BLaER1 treated with 17β-estradiol and CSF1 and Interleukin-3, amounts not matched to agents 10 nM and 100 nM (cell line): ENCODE results near the gene SLC38A6.

ENCODE experiments used
- H3K27ac ChIP-seq, 11 experiments: shearing (Covaris generic); formaldehyde crosslinking; 2 replicates each; pipeline ENCODE4 v1.8.1; 2022
- H3K27me3 ChIP-seq, 11 experiments: shearing (Covaris generic); formaldehyde crosslinking; 2 replicates each; pipeline ENCODE4 v1.8.1; 2022
- H3K36me3 ChIP-seq, 11 experiments: shearing (Covaris generic); formaldehyde crosslinking; 2 replicates each; pipeline ENCODE4 v1.8.1; 2022
- H3K4me1 ChIP-seq, 10 experiments: shearing (Covaris generic); formaldehyde crosslinking; 2 replicates each; pipeline ENCODE4 v1.8.1; 2022
- H3K4me2 ChIP-seq, 11 experiments: shearing (Covaris generic); formaldehyde crosslinking; 2 replicates each; pipeline ENCODE4 v1.8.1; 2022
- H3K4me3 ChIP-seq, 10 experiments: shearing (Covaris generic); formaldehyde crosslinking; 2 replicates each; pipeline ENCODE4 v1.8.1; 2022
- H3K9ac ChIP-seq, 11 experiments: shearing (Covaris generic); formaldehyde crosslinking; 2 replicates each; pipeline ENCODE4 v1.8.1; 2022
- H3K9me3 ChIP-seq, 11 experiments: shearing (Covaris generic); formaldehyde crosslinking; replicated peaks in 1 of 11; 2 replicates each; pipeline ENCODE4 v1.8.1; 2022
- H4K20me1 ChIP-seq, 11 experiments: shearing (Covaris generic); formaldehyde crosslinking; 2 replicates each; pipeline ENCODE4 v1.8.1; 2022
- Cebpa-rat ChIP-seq, 11 experiments: shearing (Covaris generic); IDR thresholded peaks; 2 replicates each; pipeline ENCODE4 v1.8.1; 2022

Gene SLC38A6

GRCh38 chr14:60980811-60981632 is at the start of gene SLC38A6, which contains the start of gene TRMT5:
Gene SLC38A6, plus strand, starts transcription at chr14:60981245. Its CDS starts 33 bp downstream, at chr14:60981278.
Gene TRMT5, minus strand, starts transcription at chr14:60981079. Its CDS starts 106 bp downstream, at chr14:60980973.
- peaks cover 0 to 19% (median 15%) of the 10 kb centered on the region in 11 experiments; a peak in 15 of 22 replicates for H3K27me3 ChIP-seq
- H3K27ac ChIP-seq: peak within 1 kb of the TSS; percentile 31 to 77 (median 54); a peak in 20 of 22 replicates
- H4K20me1 ChIP-seq: no peaks in the 10 kb centered on the region
- peaks cover 0 to 16% (median 11%) of the 10 kb centered on the region in 11 experiments; a peak in 15 of 22 replicates for H3K9me3 ChIP-seq
- H3K36me3 ChIP-seq: peaks cover 0 to 23% (median 0%) of the 10 kb centered on the region in 11 experiments; a peak in 5 of 22 replicates
- TF ChIP-seq Cebpa-rat (IDR thresholded peaks at IDR 0.05): no peak
- peaks cover 0 to 74% (median 10%) of the 10 kb centered on the region in 10 experiments; a peak in 17 of 20 replicates for H3K4me1 ChIP-seq
- peak within 1 kb of the TSS; percentile 58 to 78 (median 71) for H3K9ac ChIP-seq
- peak within 1 kb of the TSS; percentile 65 to 71 (median 68) for H3K4me3 ChIP-seq
- H3K4me2 ChIP-seq: peak within 1 kb of the TSS; percentile 64 to 98 (median 81)

GRCh38 chr14:60933920-60934655 is 47.0 kb upstream of the SLC38A6 start:
- H3K4me2 ChIP-seq: no peak overlapping the region; a peak in 1 of 22 replicates
- H4K20me1 ChIP-seq: peaks cover 0 to 5% (median 0%) of the 10 kb centered on the region in 11 experiments; a peak in 1 of 22 replicates
- TF ChIP-seq Cebpa-rat (IDR thresholded peaks at IDR 0.05): no peak
- H3K4me1 ChIP-seq: peaks cover 0 to 6% (median 0%) of the 10 kb centered on the region in 10 experiments; a peak in 2 of 20 replicates
- H3K27ac ChIP-seq: no peak overlapping the region
- H3K27me3 ChIP-seq: no peaks in the 10 kb centered on the region
- H3K36me3 ChIP-seq: peaks cover 0 to 6% (median 0%) of the 10 kb centered on the region in 11 experiments; a peak in 4 of 22 replicates
- no peak overlapping the region for H3K4me3 ChIP-seq
- peaks cover 0 to 7% (median 4%) of the 10 kb centered on the region in 11 experiments; a peak in 4 of 22 replicates for H3K9me3 ChIP-seq
- H3K9ac ChIP-seq: no peak overlapping the region

GRCh38 chr14:60935319-60935718 is 45.7 kb upstream of the SLC38A6 start:
- Histone ChIP-seq H3K27me3 (no peaks in the 10 kb centered on the region), H3K4me3 (no peak overlapping the region), H3K4me2 (no peak overlapping the region), H4K20me1 (peaks cover 0 to 5% (median 0%) of the 10 kb centered on the region in 11 experiments; a peak in 1 of 22 replicates), H3K9me3 (peaks cover 0 to 7% (median 4%) of the 10 kb centered on the region in 11 experiments; a peak in 4 of 22 replicates), H3K4me1 (peaks cover 0 to 6% (median 0%) of the 10 kb centered on the region in 10 experiments; a peak in 2 of 20 replicates), H3K9ac (no peak overlapping the region), H3K27ac (no peak overlapping the region), H3K36me3 (peaks cover 0 to 6% (median 0%) of the 10 kb centered on the region in 11 experiments; a peak in 4 of 22 replicates)
- TF ChIP-seq Cebpa-rat (IDR thresholded peaks at IDR 0.05): no peak

GRCh38 chr14:60943637-60944032 is 37.4 kb upstream of the SLC38A6 start:
- Histone ChIP-seq H3K4me3 (no peak overlapping the region), H3K36me3 (peaks cover 0 to 5% (median 0%) of the 10 kb centered on the region in 11 experiments; a peak in 2 of 22 replicates), H3K27ac (no peak overlapping the region), H3K27me3 (no peaks in the 10 kb centered on the region), H3K4me1 (peaks cover 0 to 15% (median 0%) of the 10 kb centered on the region in 10 experiments; a peak in 6 of 20 replicates), H3K9ac (no peak overlapping the region), H4K20me1 (no peaks in the 10 kb centered on the region), H3K9me3 (peaks cover 0 to 4% (median 0%) of the 10 kb centered on the region in 11 experiments; a peak in 1 of 22 replicates), H3K4me2 (no peak overlapping the region)
- TF ChIP-seq Cebpa-rat (IDR thresholded peaks at IDR 0.05): no peak

DNA sequence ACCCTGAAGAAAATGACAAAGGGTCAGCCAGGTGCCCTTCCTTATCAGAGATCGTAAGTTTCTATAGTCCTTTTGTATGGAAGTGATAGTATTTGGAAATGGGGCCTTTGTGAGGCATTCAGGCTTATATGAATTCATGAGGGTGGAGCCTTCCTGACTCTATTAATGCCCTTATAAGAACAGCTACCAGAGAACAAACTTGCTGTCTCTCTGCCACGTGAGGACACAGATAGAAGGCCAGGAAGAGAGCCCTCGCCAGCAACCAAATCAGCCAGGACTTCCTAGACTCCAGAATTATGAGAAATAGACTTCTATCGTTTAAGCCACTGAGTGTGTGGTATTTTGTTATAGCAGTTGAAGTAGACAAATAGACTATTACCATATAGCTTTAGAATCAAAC is 36.8 kb upstream of the SLC38A6 start:
- no peak overlapping the region for H3K27ac ChIP-seq
- H3K4me3 ChIP-seq: no peak overlapping the region
- H3K9me3 ChIP-seq: peaks cover 0 to 4% (median 0%) of the 10 kb centered on the region in 11 experiments; a peak in 1 of 22 replicates
- no peak for TF ChIP-seq Cebpa-rat (IDR thresholded peaks at IDR 0.05)
- no peak overlapping the region for H3K9ac ChIP-seq
- H3K4me2 ChIP-seq: no peak overlapping the region
- H3K4me1 ChIP-seq: peaks cover 0 to 15% (median 0%) of the 10 kb centered on the region in 10 experiments; a peak in 6 of 20 replicates
- H4K20me1 ChIP-seq: no peaks in the 10 kb centered on the region
- H3K36me3 ChIP-seq: peaks cover 0 to 5% (median 0%) of the 10 kb centered on the region in 11 experiments; a peak in 2 of 22 replicates
- H3K27me3 ChIP-seq: no peaks in the 10 kb centered on the region

DNA sequence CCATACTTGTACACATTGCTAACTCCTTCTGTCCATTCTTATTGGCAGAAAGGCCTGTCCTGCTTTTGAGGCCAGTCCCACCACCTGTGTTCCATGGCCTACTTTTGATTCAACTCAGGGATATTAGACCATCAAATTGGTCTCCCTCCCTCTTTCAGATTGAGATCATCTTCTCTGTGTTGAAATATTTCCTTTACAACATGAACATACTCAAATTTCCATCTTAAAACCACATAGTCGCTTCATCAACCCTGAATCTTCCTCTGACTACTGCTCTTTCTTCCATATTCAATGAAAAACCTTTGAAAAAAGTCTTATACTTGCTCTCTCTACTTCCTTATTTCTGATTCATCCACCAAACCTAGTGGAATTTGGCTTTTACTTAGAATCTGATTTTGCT is 35.1 kb upstream of the SLC38A6 start:
- H3K9me3 ChIP-seq: peaks cover 0 to 4% (median 0%) of the 10 kb centered on the region in 11 experiments; a peak in 1 of 22 replicates
- peaks cover 0 to 15% (median 0%) of the 10 kb centered on the region in 10 experiments; a peak in 6 of 20 replicates for H3K4me1 ChIP-seq
- H3K36me3 ChIP-seq: peaks cover 0 to 5% (median 0%) of the 10 kb centered on the region in 11 experiments; a peak in 2 of 22 replicates
- H3K27ac ChIP-seq: peak overlapping the region in 1 of 11 experiments; percentile 10; a peak in 1 of 22 replicates
- H3K4me3 ChIP-seq: no peak overlapping the region
- H3K27me3 ChIP-seq: no peaks in the 10 kb centered on the region
- no peak for TF ChIP-seq Cebpa-rat (IDR thresholded peaks at IDR 0.05)
- H4K20me1 ChIP-seq: no peaks in the 10 kb centered on the region
- no peak overlapping the region for H3K9ac ChIP-seq
- peak overlapping the region in 3 of 11 experiments; percentile 5 to 42 (median 29); a peak in 5 of 22 replicates for H3K4me2 ChIP-seq

- no peak overlapping the region; a peak in 1 of 22 replicates for H3K4me2 ChIP-seq
- no peak overlapping the region for H3K4me3 ChIP-seq
- no peak overlapping the region; a peak in 1 of 22 replicates for H3K27ac ChIP-seq
- no peaks in the 10 kb centered on the region for H3K36me3 ChIP-seq
- no peak for TF ChIP-seq Cebpa-rat (IDR thresholded peaks at IDR 0.05)
- no peaks in the 10 kb centered on the region for H4K20me1 ChIP-seq
- no peak overlapping the region for H3K9ac ChIP-seq
- peaks cover 0 to 15% (median 0%) of the 10 kb centered on the region in 10 experiments; a peak in 6 of 20 replicates for H3K4me1 ChIP-seq
- no peaks in the 10 kb centered on the region for H3K9me3 ChIP-seq
- no peaks in the 10 kb centered on the region for H3K27me3 ChIP-seq
Measured at GRCh38 chr14:60946773-60947172, 34.3 kb upstream of the SLC38A6 start.

- peaks cover 0 to 19% (median 0%) of the 10 kb centered on the region in 11 experiments; a peak in 7 of 22 replicates for H3K36me3 ChIP-seq
- H3K27ac ChIP-seq: no peak overlapping the region
- TF ChIP-seq Cebpa-rat (IDR thresholded peaks at IDR 0.05): no peak
- no peaks in the 10 kb centered on the region for H3K27me3 ChIP-seq
- no peak overlapping the region for H3K9ac ChIP-seq
- H3K4me3 ChIP-seq: no peak overlapping the region
- no peak overlapping the region for H3K4me2 ChIP-seq
- H3K4me1 ChIP-seq: peaks cover 0 to under 1% (median 0%) of the 10 kb centered on the region in 10 experiments; a peak in 2 of 20 replicates
- no peaks in the 10 kb centered on the region for H4K20me1 ChIP-seq
- peaks cover 8 to 37% (median 23%) of the 10 kb centered on the region in 11 experiments for H3K9me3 ChIP-seq
Measured at GRCh38 chr14:60951776-60952435, 29.1 kb upstream of the SLC38A6 start.
